ENCODE results near the gene APPBP2.

The APPBP2 gene

GRCh38 chr17:60525685-60526514, at the start of gene APPBP2:
Gene APPBP2 (minus strand): TSS chr17:60526242. CDS start chr17:60525931, 311 bp downstream.
- TF ChIP-seq CTCF (IDR thresholded peaks at IDR 0.05; ENCODE audit: low read depth, low read length): no peak
- peak within 1 kb of the TSS; percentile 100 for H3K4me3 ChIP-seq (ENCODE audit: low read depth, low read length)

GRCh38 chr17:60573236-60574051, 47.4 kb upstream of the APPBP2 start:
- H3K4me3 ChIP-seq (ENCODE audit: low read depth, low read length): no peak overlapping the region
- no peak for TF ChIP-seq CTCF (IDR thresholded peaks at IDR 0.05; ENCODE audit: low read depth, low read length)

- H3K4me3 ChIP-seq (ENCODE audit: low read depth, low read length): no peak overlapping the region
These were observed 39.2 kb upstream of the APPBP2 start for GRCh38 chr17:60565233-60565632.

GRCh38 chr17:60563743-60564142, 37.7 kb upstream of the APPBP2 start:
- no peak overlapping the region for H3K4me3 ChIP-seq (ENCODE audit: low read depth, low read length)
- TF ChIP-seq CTCF (IDR thresholded peaks at IDR 0.05; ENCODE audit: low read depth, low read length): no peak

More at GRCh38 chr17:60565233-60565632, 39.2 kb upstream of the APPBP2 start:
- TF ChIP-seq CTCF (IDR thresholded peaks at IDR 0.05; ENCODE audit: low read depth, low read length): no peak

- no peak overlapping the region for H3K4me3 ChIP-seq (ENCODE audit: low read depth, low read length)
- no peak for TF ChIP-seq CTCF (IDR thresholded peaks at IDR 0.05; ENCODE audit: low read depth, low read length)
These were observed 36.4 kb upstream of the APPBP2 start for GRCh38 chr17:60562421-60562820.

GRCh38 chr17:60560860-60561257, 34.8 kb upstream of the APPBP2 start:
- no peak for TF ChIP-seq CTCF (IDR thresholded peaks at IDR 0.05; ENCODE audit: low read depth, low read length)
- no peak overlapping the region for H3K4me3 ChIP-seq (ENCODE audit: low read depth, low read length)

All from WI38 (cell line).